ENCODE measurements around the gene FMN2. TPM values are rescaled to one million over a fixed set of nuclear protein-coding genes. Genes with fewer than 3 reads are reported as not detected.

The FMN2 gene
- total RNA-seq, 4 donors from 2014 or later = 0.11 to 0.89 TPM; not detected in 2

DNA sequence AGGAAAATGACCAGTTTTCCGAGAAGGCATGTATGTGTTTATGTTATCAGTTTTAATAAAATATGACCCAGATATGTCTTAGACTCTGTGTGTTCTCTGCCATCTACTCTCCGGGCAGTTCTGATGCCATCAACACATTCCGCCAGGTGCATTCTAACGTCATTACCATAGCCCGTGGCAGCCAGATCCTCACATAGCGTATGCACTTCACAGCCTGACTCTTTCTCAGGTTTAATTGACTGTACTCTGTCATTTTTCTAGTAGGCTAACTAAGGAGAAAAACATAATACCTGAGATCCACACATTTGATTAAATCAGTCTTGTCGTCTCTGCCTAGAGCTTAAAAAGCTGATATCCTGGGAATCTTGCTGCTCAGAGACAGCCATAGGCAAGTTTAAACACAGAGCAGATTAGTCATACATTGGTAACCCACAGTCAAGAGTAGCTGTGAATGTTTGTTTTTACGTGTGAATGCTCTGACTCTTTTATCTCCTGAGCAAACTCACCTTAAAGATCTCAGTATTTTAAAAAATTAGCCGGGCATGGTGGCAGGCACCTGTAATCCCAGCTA, 344.4 kb downstream of the FMN2 start:
- H3K9me3 ChIP-seq = no peaks in the 10 kb centered on the region
- H3K36me3 ChIP-seq = no peaks in the 10 kb centered on the region
- H3K27me3 ChIP-seq = no peaks in the 10 kb centered on the region
- whole genome bisulfite sequencing = 64% methylated on average over 9 of the region's 9 CpGs
- no peak overlapping the region for H3K27ac ChIP-seq
- DNase-seq (ENCODE audit: low spot score in 2 of 2) = no peak
- no peak for TF ChIP-seq EP300 (IDR thresholded peaks at IDR 0.05)
- no peak for TF ChIP-seq POLR2AphosphoS5 (IDR thresholded peaks at IDR 0.05)
- TF ChIP-seq POLR2A (IDR thresholded peaks at IDR 0.05) = no peak
- TF ChIP-seq, protein P1, sequence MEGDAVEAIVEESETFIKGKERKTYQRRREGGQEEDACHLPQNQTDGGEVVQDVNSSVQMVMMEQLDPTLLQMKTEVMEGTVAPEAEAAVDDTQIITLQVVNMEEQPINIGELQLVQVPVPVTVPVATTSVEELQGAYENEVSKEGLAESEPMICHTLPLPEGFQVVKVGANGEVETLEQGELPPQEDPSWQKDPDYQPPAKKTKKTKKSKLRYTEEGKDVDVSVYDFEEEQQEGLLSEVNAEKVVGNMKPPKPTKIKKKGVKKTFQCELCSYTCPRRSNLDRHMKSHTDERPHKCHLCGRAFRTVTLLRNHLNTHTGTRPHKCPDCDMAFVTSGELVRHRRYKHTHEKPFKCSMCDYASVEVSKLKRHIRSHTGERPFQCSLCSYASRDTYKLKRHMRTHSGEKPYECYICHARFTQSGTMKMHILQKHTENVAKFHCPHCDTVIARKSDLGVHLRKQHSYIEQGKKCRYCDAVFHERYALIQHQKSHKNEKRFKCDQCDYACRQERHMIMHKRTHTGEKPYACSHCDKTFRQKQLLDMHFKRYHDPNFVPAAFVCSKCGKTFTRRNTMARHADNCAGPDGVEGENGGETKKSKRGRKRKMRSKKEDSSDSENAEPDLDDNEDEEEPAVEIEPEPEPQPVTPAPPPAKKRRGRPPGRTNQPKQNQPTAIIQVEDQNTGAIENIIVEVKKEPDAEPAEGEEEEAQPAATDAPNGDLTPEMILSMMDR (IDR thresholded peaks at IDR 0.05) = no peak
- H3K4me3 ChIP-seq = no peak overlapping the region
- no peaks in the 10 kb centered on the region for H3K4me1 ChIP-seq

DNA sequence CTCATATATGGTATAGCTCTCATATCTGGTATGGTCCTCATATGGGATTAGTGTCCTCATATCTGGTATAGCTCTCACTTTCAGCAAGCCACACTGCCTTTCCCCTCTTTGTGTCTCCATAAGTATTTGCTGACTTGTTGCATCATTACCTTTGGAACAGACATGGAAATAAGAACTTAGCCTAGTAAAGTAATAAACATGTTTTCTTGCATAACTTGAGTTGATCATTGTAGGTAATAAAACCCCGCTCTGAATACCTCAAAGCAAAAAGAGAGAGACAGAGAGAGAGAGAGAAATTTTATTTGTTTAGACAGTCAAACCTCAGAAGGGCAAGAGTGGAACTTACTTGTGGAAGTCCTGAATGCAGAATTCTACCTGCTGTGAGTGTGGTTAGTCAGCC, 350.0 kb downstream of the FMN2 start:
- WGBS = 94% methylated on average over 1 of the region's 1 CpG
- H3K27ac ChIP-seq = no peak overlapping the region
- TF ChIP-seq EP300 (IDR thresholded peaks at IDR 0.05) (no peak), POLR2AphosphoS5 (IDR thresholded peaks at IDR 0.05) (no peak)
- H3K9me3 ChIP-seq = no peaks in the 10 kb centered on the region
- H3K36me3 ChIP-seq = no peaks in the 10 kb centered on the region
- no peaks in the 10 kb centered on the region for H3K27me3 ChIP-seq
- no peaks in the 10 kb centered on the region for H3K4me1 ChIP-seq
- H3K4me3 ChIP-seq = no peak overlapping the region
- no peak for DNase-seq (ENCODE audit: low spot score in 2 of 2)

DNA sequence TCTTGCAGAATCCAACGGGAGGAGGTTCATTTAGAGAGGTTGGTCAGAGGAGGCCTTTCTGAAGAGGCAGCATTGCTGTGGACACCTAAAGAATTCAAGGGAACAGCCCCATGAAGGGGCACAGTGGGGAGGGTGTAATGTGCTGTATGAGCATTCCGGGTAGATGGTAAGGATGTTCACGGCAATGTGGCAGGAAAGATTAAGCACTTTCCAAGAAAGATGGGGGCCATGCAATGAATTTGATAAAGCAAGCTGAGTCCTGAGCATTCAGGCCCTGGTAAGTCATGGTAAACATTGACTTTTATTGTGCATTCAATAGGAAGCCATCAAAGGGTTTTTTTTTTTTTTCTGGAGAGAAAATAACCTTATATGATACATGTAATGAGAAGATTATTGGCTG, 353.7 kb downstream of the FMN2 start:
- 92% methylated on average over 3 of the region's 3 CpGs for WGBS

DNA sequence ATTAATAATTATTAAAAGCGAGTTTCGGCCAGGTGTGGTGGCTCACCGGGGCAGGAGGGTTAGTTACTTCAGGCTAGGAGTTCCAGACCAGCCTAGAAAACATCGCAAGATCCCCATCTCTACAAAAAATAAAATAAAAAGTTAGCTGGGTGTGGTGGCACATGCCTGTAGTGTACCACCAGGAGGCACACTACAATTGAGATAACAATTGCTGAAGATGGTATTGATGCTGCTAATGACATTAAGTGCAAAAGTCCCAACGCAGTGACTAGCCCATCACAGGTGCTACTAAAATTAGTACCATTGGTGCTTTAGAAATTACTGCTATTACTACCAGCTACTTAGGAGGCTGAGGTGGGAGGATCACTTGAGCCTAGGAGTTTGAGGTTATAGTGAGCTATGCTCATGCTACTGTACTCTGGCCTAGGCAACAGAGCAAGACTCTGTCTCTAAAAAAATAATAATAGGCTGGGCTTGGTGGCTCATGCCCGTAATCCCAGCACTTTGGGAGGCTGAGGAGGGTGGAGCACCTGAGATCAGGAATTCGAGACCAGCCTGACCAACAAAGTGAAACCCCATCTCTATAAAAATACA, 363.6 kb downstream of the FMN2 start:
- no peaks in the 10 kb centered on the region for H3K36me3 ChIP-seq
- no peaks in the 10 kb centered on the region for H3K4me1 ChIP-seq
- no peak overlapping the region for H3K27ac ChIP-seq
- no peaks in the 10 kb centered on the region for H3K9me3 ChIP-seq
- TF ChIP-seq POLR2AphosphoS5 (IDR thresholded peaks at IDR 0.05) = no peak
- TF ChIP-seq, protein P1 (IDR thresholded peaks at IDR 0.05) = no peak
- no peak overlapping the region for H3K4me3 ChIP-seq
- DNase-seq (ENCODE audit: low spot score in 2 of 2) = no peak
- H3K27me3 ChIP-seq = no peaks in the 10 kb centered on the region
- WGBS = 77% methylated on average over 7 of the region's 7 CpGs

More for the DNA sequence above, 353.7 kb downstream of the FMN2 start:
- Histone ChIP-seq H3K27ac (no peak overlapping the region), H3K4me3 (no peak overlapping the region), H3K9me3 (no peaks in the 10 kb centered on the region), H3K27me3 (no peaks in the 10 kb centered on the region), H3K4me1 (no peaks in the 10 kb centered on the region), H3K36me3 (no peaks in the 10 kb centered on the region)
- no peak for DNase-seq (ENCODE audit: low spot score in 2 of 2)
- TF ChIP-seq POLR2AphosphoS5 (IDR thresholded peaks at IDR 0.05) (no peak), EP300 (IDR thresholded peaks at IDR 0.05) (no peak), POLR2A (IDR thresholded peaks at IDR 0.05) (no peak)
- TF ChIP-seq, protein P1 (IDR thresholded peaks at IDR 0.05) = no peak

DNA sequence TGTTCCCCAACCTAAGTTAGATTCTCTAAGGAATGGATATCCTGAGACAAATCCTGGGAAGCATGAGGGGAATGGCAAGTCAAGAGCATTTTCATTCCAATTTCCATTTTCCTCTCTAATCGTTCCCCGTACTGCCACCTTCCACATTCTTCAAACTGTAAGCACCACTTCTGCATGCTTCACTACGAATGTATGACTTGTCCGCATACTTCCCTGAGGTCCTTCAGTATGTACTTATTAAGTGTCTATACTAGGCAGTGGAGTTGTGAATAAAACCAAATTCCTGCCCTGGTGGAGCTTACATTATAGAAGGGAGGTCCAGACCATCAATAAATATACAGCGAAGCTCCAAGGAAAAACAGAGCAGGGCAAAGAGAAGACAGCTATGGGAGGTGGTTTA, 365.5 kb downstream of the FMN2 start:
- Histone ChIP-seq H3K36me3 (no peaks in the 10 kb centered on the region), H3K4me3 (no peak overlapping the region), H3K27me3 (no peaks in the 10 kb centered on the region), H3K9me3 (no peaks in the 10 kb centered on the region), H3K4me1 (no peaks in the 10 kb centered on the region), H3K27ac (no peak overlapping the region)
- 93% methylated on average over 5 of the region's 5 CpGs for WGBS
- TF ChIP-seq POLR2A (IDR thresholded peaks at IDR 0.05) (no peak), EP300 (IDR thresholded peaks at IDR 0.05) (no peak), POLR2AphosphoS5 (IDR thresholded peaks at IDR 0.05) (no peak)
- TF ChIP-seq, protein P1 (IDR thresholded peaks at IDR 0.05) = no peak
- no peak for DNase-seq (ENCODE audit: low spot score in 2 of 2)
